Measurements from ENCODE around the gene CLIP2.

DNA sequence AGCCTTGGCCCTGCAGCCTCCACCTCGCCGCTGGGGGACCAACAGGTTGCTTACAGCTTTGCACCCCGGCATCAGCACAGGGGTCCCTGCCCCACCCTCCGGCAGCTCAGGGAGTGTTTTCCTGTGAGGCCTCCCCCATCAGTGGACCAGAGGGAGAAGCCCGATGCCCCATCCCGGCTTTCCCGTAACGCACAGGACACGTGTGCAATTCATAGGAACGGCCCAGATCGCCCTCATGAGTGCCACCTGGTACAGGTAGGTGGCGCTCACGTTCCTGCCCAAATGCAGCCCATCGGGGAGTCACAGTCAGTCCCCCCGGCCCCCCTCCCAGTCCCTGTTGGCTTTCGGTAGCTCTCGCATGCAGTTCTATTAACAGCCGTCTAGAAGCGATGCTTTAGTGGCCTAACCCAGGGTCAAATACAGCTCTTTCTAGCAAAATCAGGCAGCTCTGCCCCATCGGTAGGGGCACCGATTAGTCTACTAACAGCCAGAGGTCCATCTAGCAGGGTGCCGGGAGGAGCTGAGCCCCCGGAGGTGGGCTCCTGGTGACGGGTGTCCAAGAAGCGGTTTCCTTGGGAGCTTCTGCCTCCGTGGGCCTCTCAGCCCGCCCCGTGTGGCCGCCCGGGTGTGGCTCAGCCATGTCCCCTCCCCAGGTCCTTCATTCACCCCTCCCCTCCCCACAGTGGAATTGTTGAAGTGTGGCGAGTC, 116.1 kb downstream of the CLIP2 start:
- TF ChIP-seq, protein P1, sequence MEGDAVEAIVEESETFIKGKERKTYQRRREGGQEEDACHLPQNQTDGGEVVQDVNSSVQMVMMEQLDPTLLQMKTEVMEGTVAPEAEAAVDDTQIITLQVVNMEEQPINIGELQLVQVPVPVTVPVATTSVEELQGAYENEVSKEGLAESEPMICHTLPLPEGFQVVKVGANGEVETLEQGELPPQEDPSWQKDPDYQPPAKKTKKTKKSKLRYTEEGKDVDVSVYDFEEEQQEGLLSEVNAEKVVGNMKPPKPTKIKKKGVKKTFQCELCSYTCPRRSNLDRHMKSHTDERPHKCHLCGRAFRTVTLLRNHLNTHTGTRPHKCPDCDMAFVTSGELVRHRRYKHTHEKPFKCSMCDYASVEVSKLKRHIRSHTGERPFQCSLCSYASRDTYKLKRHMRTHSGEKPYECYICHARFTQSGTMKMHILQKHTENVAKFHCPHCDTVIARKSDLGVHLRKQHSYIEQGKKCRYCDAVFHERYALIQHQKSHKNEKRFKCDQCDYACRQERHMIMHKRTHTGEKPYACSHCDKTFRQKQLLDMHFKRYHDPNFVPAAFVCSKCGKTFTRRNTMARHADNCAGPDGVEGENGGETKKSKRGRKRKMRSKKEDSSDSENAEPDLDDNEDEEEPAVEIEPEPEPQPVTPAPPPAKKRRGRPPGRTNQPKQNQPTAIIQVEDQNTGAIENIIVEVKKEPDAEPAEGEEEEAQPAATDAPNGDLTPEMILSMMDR (IDR thresholded peaks at IDR 0.05; ENCODE audit: low read length): peak; percentile 56
- no peak for TF ChIP-seq EZH2phosphoT487 (IDR thresholded peaks at IDR 0.05; ENCODE audit: low read length)

All from MM.1S (cell line).